Testis (tissue), 3 donors: Measurements from ENCODE around the gene SNX12. TPM values are rescaled to one million over a fixed set of nuclear protein-coding genes. Genes with fewer than 3 reads are reported as not detected.
A peak's percentile ranks its signal among the peaks of the same experiment; 100 is the strongest.

ENCODE experiments used
- DNase-seq: peaks from one replicate; pipeline ENCODE4 v3.0.0-alpha.2; 2019
- H3K27ac ChIP-seq, 2 donors: fragments of 200-600 bp; sonication (generic); one replicate each; pipeline ENCODE4 v1.5.1; 2019
- H3K27me3 ChIP-seq: fragments of 200-600 bp; sonication (generic); one replicate; pipeline ENCODE4 v1.5.1; 2019
- H3K36me3 ChIP-seq: fragments of 200-600 bp; sonication (generic); one replicate; pipeline ENCODE4 v1.5.1; 2017; ENCODE audit warnings: low read depth; ENCODE audit errors: missing control alignments
- H3K4me1 ChIP-seq: fragments of 200-600 bp; sonication (generic); one replicate; pipeline ENCODE4 v1.5.1; 2019
- H3K4me3 ChIP-seq, 2 donors: fragments of 200-600 bp; sonication (generic); one replicate each; pipeline ENCODE4 v1.5.1; 2017 to 2019
- H3K9me3 ChIP-seq: fragments of 200-600 bp; sonication (generic); one replicate; pipeline ENCODE4 v1.5.1; 2017
- POLR2A ChIP-seq: fragments of 450-650 bp; IDR thresholded peaks from one replicate; pipeline ENCODE4 v1.6.1; 2017; ENCODE audit warnings: antibody characterized with exemption, mild to moderate bottlenecking, moderate library complexity
- WGBS, 2 donors: methylation state at CpG; one replicate each; pipeline ENCODE4 v1.1.5; 2018; 5-methylcytosine and 5-hydroxymethylcytosine counted together
- intact Hi-C: fragments of 100-400 bp; cut with DNase I; formaldehyde crosslinking; loops from one replicate; pipeline ENCODE4 v1.15.1; 2023; ENCODE audit warnings: low total_unique reads
- polyA plus RNA-seq: library from polyadenylated mRNA; stranded (reverse); fragments of 350-450 nt; fragmentation: Illumina TruSeq; extraction: RNeasy Lipid Tissue Mini Kit (QIAGEN cat#74804); gene quantifications from one replicate; pipeline ENCODE4 v1.2.3, GENCODE V29; 2014; ENCODE audit warnings: low read depth, low replicate concordance; ENCODE audit not compliant: insufficient read depth
- total RNA-seq, 2 donors: library from RNA; depleted of rRNA; stranded (reverse); fragments of >200 nt; gene quantifications; one replicate each; pipeline ENCODE4 v1.2.3, GENCODE V29; 2016
- TF ChIP-seq, protein P1 (sequence below), 3 experiments: fragments of 450-650 bp in 2 of 3; fragments of 200-600 bp in 1 of 3; sonication (generic) in 1 of 3; IDR thresholded peaks; one replicate each; pipeline ENCODE4 v1.5.1; 2016 to 2019; ENCODE audit warnings: antibody characterized with exemption in 3 of 3, mild to moderate bottlenecking in 2 of 3, moderate library complexity in 1 of 3

SNX12 gene
- total and polyA plus RNA-seq, 3 donors from 2014 or later, result 35.4 to 53.1 (median 39.4) TPM

DNA sequence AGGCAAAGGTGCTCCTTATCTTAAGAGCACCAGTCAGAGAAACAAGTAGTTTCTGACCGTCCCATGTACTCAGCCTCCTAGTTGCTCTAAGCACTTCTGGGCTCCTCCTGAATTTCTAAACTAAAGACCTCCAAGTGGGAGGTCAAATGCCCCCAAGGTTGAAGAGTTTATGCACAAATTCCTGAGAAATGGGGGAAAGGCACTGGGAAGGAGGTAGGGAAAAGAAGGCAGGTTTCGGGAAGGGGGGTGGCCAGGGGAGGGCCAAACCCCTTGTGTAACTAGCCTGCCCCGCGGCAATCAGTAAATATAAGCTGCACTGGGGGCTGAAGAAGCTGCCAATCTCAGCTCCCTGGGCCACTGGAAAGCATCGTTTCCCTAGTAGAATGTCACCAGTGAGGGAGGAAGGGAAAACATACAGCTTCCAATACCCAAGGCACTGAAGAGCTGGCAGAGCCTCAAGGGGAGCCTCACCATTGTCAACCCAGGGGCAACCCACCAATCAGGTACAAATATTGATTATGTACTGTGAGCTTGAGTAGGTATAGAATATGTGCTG is 30.9 kb upstream of the SNX12 start:
- H3K27me3 ChIP-seq, result no peaks in the 10 kb centered on the region
- no peak for DNase-seq
- intact Hi-C loops, result no loop called here
- H3K36me3 ChIP-seq, result no peaks in the 10 kb centered on the region
- TF ChIP-seq, protein P1, sequence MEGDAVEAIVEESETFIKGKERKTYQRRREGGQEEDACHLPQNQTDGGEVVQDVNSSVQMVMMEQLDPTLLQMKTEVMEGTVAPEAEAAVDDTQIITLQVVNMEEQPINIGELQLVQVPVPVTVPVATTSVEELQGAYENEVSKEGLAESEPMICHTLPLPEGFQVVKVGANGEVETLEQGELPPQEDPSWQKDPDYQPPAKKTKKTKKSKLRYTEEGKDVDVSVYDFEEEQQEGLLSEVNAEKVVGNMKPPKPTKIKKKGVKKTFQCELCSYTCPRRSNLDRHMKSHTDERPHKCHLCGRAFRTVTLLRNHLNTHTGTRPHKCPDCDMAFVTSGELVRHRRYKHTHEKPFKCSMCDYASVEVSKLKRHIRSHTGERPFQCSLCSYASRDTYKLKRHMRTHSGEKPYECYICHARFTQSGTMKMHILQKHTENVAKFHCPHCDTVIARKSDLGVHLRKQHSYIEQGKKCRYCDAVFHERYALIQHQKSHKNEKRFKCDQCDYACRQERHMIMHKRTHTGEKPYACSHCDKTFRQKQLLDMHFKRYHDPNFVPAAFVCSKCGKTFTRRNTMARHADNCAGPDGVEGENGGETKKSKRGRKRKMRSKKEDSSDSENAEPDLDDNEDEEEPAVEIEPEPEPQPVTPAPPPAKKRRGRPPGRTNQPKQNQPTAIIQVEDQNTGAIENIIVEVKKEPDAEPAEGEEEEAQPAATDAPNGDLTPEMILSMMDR (IDR thresholded peaks at IDR 0.05), result no peak
- TF ChIP-seq POLR2A, result no peak
- H3K4me1 ChIP-seq, result peaks cover 10% of the 10 kb centered on the region
- 46 to 50% methylated on average over 1 to 5 of the region's 5 CpGs for WGBS, 2 donors
- no peaks in the 10 kb centered on the region for H3K9me3 ChIP-seq
- H3K4me3 ChIP-seq, result no peak overlapping the region
- H3K27ac ChIP-seq, result no peak overlapping the region

DNA sequence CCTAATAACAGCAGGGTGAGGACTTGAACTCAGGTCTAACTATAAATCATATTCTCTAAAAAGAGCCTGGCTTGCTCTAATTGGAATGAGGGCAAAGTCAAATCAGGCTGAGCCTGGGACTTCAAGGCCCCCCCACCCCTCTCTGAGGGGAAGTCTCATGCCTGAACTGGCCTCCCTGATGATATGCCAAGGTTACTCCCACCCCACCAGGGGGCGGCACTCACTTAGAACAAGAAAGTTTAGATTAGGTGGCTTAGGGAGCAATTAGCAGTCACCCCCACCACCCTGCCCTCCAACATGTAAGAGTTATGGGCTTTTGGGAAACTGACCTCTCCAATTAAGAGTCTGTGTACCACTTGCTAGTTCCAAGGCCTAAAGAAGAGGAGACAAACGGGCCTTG is 30.2 kb upstream of the SNX12 start:
- no peaks in the 10 kb centered on the region for H3K27me3 ChIP-seq
- no peaks in the 10 kb centered on the region for H3K9me3 ChIP-seq
- peak; percentile 83 for DNase-seq
- H3K36me3 ChIP-seq, result no peaks in the 10 kb centered on the region
- intact Hi-C loops, result no loop called here
- peak overlapping the region in 1 of 2 donors; percentile 45 for H3K27ac ChIP-seq
- no peak overlapping the region for H3K4me3 ChIP-seq
- peaks cover 4% of the 10 kb centered on the region for H3K4me1 ChIP-seq
- TF ChIP-seq, protein P1 (IDR thresholded peaks at IDR 0.05), result peak in 2 of 3 experiments; percentile 25 to 30
- no peak for TF ChIP-seq POLR2A
- 22 to 29% methylated on average over 1 to 2 of the region's 2 CpGs for WGBS, 2 donors

DNA sequence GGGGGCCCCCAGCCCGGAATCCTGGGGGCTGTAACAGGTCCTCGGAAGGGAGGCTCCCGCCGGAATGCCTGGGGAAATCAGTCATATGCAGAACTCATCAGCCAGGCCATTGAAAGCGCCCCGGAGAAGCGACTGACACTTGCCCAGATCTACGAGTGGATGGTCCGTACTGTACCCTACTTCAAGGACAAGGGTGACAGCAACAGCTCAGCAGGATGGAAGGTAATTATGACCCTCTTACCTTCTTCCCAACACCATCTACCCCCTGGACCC is 28.6 kb upstream of the SNX12 start:
- Histone ChIP-seq H3K4me3 (peak overlapping the region; percentile 59 to 73), H3K27ac (peak overlapping the region; percentile 65 to 74), H3K4me1 (no peaks in the 10 kb centered on the region), H3K9me3 (no peaks in the 10 kb centered on the region), H3K27me3 (no peaks in the 10 kb centered on the region), H3K36me3 (no peaks in the 10 kb centered on the region)
- no peak for TF ChIP-seq POLR2A
- TF ChIP-seq, protein P1 (IDR thresholded peaks at IDR 0.05), result no peak
- intact Hi-C loops, result no loop called here
- 0% methylated on average over 8 of the region's 9 CpGs; no CpG with 5 or more reads in 1 of the 2 donors for WGBS, 2 donors
- no peak for DNase-seq

DNA sequence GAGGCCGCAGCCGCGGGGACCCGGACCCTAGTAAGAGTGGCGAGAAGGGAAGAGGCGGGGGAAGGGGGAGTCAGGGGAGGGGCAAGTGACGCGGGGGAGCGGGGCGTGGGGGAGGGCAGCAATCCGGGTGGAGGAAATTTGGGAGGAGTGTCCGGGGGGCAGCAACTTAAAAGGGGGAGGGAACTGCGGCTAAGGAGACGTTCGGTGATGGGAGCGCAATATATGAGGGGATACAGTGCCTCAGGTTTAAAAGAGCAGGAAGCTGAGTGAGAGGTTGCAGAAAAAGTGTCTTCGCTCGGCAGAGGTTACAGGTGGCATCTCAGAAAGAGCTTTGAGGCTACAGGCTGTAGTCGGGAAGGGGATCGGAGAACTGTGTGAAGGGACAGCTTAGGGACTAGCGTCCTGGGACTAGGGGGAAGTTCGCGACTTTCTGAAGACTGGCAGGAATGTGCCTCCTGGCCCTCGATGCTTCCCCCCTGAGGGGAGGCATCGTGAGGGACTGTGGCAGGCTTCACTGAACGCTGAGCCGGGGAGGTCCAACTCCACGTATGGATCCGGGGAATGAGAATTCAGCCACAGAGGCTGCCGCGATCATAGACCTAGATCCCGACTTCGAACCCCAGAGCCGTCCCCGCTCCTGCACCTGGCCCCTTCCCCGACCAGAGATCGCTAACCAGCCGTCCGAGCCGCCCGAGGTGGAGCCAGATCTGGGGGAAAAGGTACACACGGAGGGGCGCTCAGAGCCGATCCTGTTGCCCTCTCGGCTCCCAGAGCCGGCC is 28.0 kb upstream of the SNX12 start:
- intact Hi-C loops, result no loop called here
- no peaks in the 10 kb centered on the region for H3K4me1 ChIP-seq
- H3K9me3 ChIP-seq, result no peaks in the 10 kb centered on the region
- peak overlapping the region; percentile 59 to 73 for H3K4me3 ChIP-seq
- no peak for TF ChIP-seq POLR2A
- no peaks in the 10 kb centered on the region for H3K36me3 ChIP-seq
- peak overlapping the region; percentile 65 to 74 for H3K27ac ChIP-seq
- WGBS, 2 donors, result 1 to 2% methylated on average over 19 to 27 of the region's 46 CpGs
- H3K27me3 ChIP-seq, result no peaks in the 10 kb centered on the region
- no peak for DNase-seq

DNA sequence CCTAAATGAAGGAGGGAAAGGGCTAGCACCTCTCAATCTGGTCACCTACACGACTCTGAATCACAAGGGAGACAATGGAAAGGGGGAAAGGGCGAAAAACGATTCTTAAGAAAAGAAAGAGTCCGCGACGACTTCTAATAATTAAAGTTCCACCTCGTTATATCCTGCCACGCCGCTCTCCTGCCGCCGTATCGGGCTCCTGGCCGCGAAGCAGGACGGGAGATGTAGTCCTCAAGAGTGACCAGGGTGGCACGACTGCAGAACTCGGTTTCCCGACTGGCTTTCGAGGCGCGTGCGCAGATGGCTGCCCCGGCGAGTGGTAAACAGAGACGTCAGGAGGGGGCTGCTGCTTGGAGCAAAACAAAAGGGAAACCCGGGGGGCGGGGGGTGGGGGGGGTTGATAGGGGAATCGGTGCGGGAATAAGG is 27.4 kb upstream of the SNX12 start, which contains the start of gene FOXO4:
TSS of gene FOXO4 (plus strand) at position 297 of the 426 bp plus-strand sequence. CDS start 678 bp downstream, outside the sequence.
- no peaks in the 10 kb centered on the region for H3K36me3 ChIP-seq
- no peaks in the 10 kb centered on the region for H3K4me1 ChIP-seq
- H3K9me3 ChIP-seq, result no peaks in the 10 kb centered on the region
- intact Hi-C loops, result no loop called here
- peak within 1 kb of the TSS; percentile 65 to 74 for H3K27ac ChIP-seq
- 0 to 1% methylated on average over 5 to 22 of the region's 29 CpGs for WGBS, 2 donors
- DNase-seq, result peak; percentile 96
- H3K4me3 ChIP-seq, result peak within 1 kb of the TSS; percentile 59 to 73
- TF ChIP-seq, protein P1 (IDR thresholded peaks at IDR 0.05), result no peak
- H3K27me3 ChIP-seq, result no peaks in the 10 kb centered on the region
